Lung (tissue), 12 donors: Measurements from ENCODE around the gene STEAP1B. TPM values are rescaled to one million over a fixed set of nuclear protein-coding genes. Genes with fewer than 3 reads are reported as not detected.

ENCODE experiments used
- ATAC-seq: fragments of 200-7000 bp; cut with Tn5 transposase; one replicate; pipeline ENCODE4 v1.9.1; 2020; ENCODE audit warnings: moderate number of reproducible peaks; ENCODE audit not compliant: insufficient read depth, low FRiP score
- DNase-seq, 3 donors: peaks; one replicate each; pipeline ENCODE4 v3.0.0-alpha.2; 2013 to 2017
- H3K27ac ChIP-seq, 2 donors: one replicate each; pipeline ENCODE4 v1.5.1; 2013; ENCODE audit warnings: mild to moderate bottlenecking in 2 of 2, moderate library complexity in 2 of 2, control low read depth in 1 of 2, inconsistent platforms in 1 of 2, low read depth in 1 of 2, low read length in 1 of 2
- H3K27me3 ChIP-seq, 3 donors: one replicate each; pipeline ENCODE4 v1.5.1; 2013; ENCODE audit warnings: low read length in 2 of 3; ENCODE audit not compliant: control insufficient read depth in 3 of 3, insufficient read depth in 3 of 3
- H3K36me3 ChIP-seq, 4 donors: one replicate each; pipeline ENCODE4 v1.5.1; 2013; ENCODE audit warnings: low read length in 4 of 4, mild to moderate bottlenecking in 1 of 4, moderate library complexity in 1 of 4; ENCODE audit not compliant: control insufficient read depth in 4 of 4, insufficient read depth in 4 of 4
- H3K4me1 ChIP-seq, 5 donors: one replicate each; pipeline ENCODE4 v1.5.1; 2013; ENCODE audit warnings: low read length in 5 of 5, mild to moderate bottlenecking in 2 of 5, moderate library complexity in 1 of 5; ENCODE audit not compliant: control insufficient read depth in 5 of 5, insufficient read depth in 5 of 5
- H3K4me3 ChIP-seq: one replicate; pipeline ENCODE4 v1.5.1; 2013; ENCODE audit warnings: mild to moderate bottlenecking, control low read depth, moderate library complexity
- H3K9ac ChIP-seq, 2 donors: one replicate each; pipeline ENCODE4 v1.5.1; 2013; ENCODE audit warnings: low read length in 2 of 2, control low read depth in 1 of 2; ENCODE audit not compliant: insufficient read depth in 1 of 2
- H3K9me3 ChIP-seq, 4 donors: one replicate each; pipeline ENCODE4 v1.5.1; 2013; ENCODE audit warnings: low read length in 3 of 4, mild to moderate bottlenecking in 1 of 4, moderate library complexity in 1 of 4; ENCODE audit not compliant: control insufficient read depth in 4 of 4, insufficient read depth in 3 of 4
- WGBS, 2 donors: extraction: QIAGEN DNeasy Blood & Tissue Kit; methylation state at CpG; one replicate each; pipeline ENCODE4 v1.1.7; 2013; 5-methylcytosine and 5-hydroxymethylcytosine counted together
- polyA plus RNA-seq, 2 donors: library from polyadenylated mRNA; stranded (reverse); fragments of 200-250 nt; gene quantifications; one replicate each; pipeline ENCODE4 v1.2.1, GENCODE V29; 2013
- total RNA-seq, 2 donors: library from RNA; depleted of rRNA in 1 of 2; stranded (reverse); fragments of >200 nt in 1 of 2; gene quantifications; one replicate each; pipeline ENCODE4 v1.2.1, GENCODE V29; 2014 to 2021
- TF ChIP-seq, protein P1 (sequence below): IDR thresholded peaks from 2 replicates; pipeline ENCODE4 v1.5.1; 2012; ENCODE audit warnings: mild to moderate bottlenecking; ENCODE audit errors: control extremely low read depth, extremely low read depth
- donor health status: control.
- donor health status: control.
- donor health status: Bipolar disorder and iron deficiency.
- donor health status: healthy.
- donor health status: DM: yes; HTN: yes; CAD: no.

STEAP1B gene
- total and polyA plus RNA-seq, 4 donors: 0.16 to 1.5 (median 0.96) TPM

DNA sequence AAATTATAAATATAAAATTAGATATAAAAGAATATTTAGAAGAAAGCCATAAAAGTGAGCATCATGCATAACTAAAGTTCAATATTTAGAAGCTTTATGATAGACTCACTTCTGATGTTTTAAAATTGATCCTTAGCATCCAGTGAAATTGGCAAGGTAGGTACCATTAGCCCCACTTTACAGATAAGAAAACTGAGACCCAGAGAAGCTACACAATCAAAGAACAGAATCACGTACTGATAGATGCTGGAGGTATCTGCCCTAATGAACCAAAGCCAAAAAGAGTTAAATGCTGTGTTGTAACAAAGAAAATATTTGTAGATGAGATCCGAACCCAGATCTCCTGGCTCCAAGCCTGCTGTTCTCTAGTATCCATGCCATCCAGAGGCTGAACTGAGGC is 100.4 kb downstream of the STEAP1B start:
- no peak overlapping the region for H3K4me3 ChIP-seq
- no peaks in the 10 kb centered on the region for H3K9me3 ChIP-seq
- H3K9ac ChIP-seq: no peak overlapping the region
- no peak overlapping the region for H3K27ac ChIP-seq
- no peak for DNase-seq
- no peaks in the 10 kb centered on the region for H3K4me1 ChIP-seq
- H3K36me3 ChIP-seq: no peaks in the 10 kb centered on the region
- TF ChIP-seq, protein P1, sequence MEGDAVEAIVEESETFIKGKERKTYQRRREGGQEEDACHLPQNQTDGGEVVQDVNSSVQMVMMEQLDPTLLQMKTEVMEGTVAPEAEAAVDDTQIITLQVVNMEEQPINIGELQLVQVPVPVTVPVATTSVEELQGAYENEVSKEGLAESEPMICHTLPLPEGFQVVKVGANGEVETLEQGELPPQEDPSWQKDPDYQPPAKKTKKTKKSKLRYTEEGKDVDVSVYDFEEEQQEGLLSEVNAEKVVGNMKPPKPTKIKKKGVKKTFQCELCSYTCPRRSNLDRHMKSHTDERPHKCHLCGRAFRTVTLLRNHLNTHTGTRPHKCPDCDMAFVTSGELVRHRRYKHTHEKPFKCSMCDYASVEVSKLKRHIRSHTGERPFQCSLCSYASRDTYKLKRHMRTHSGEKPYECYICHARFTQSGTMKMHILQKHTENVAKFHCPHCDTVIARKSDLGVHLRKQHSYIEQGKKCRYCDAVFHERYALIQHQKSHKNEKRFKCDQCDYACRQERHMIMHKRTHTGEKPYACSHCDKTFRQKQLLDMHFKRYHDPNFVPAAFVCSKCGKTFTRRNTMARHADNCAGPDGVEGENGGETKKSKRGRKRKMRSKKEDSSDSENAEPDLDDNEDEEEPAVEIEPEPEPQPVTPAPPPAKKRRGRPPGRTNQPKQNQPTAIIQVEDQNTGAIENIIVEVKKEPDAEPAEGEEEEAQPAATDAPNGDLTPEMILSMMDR: no peak
- WGBS, 2 donors: 80 to 92% methylated on average over 2 of the region's 2 CpGs
- H3K27me3 ChIP-seq: no peaks in the 10 kb centered on the region
- ATAC-seq: no peak

DNA sequence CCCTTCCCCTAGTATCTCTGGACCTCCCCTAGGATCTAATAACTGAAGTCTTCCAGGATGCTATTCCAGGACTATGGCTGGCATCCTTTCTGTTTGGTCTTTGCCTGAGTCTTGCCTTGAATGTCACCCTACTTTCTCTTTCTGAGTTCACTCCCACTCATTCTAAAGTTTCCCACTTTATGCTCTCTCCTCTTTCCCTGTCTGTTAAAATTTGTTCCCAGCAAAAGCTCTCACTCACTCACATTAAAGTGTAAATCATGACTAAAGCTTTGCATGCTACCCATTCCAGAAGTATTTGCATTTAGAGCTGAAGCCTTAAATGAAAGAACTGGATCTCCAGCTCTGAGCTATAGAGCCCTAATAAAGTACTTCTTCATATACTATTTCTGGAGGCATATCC is 100.9 kb downstream of the STEAP1B start:
- Histone ChIP-seq H3K4me1 (no peaks in the 10 kb centered on the region), H3K9me3 (no peaks in the 10 kb centered on the region), H3K27me3 (no peaks in the 10 kb centered on the region), H3K36me3 (no peaks in the 10 kb centered on the region), H3K9ac (no peak overlapping the region), H3K4me3 (no peak overlapping the region), H3K27ac (no peak overlapping the region)
- TF ChIP-seq, protein P1: no peak
- no peak for ATAC-seq
- no peak for DNase-seq

DNA sequence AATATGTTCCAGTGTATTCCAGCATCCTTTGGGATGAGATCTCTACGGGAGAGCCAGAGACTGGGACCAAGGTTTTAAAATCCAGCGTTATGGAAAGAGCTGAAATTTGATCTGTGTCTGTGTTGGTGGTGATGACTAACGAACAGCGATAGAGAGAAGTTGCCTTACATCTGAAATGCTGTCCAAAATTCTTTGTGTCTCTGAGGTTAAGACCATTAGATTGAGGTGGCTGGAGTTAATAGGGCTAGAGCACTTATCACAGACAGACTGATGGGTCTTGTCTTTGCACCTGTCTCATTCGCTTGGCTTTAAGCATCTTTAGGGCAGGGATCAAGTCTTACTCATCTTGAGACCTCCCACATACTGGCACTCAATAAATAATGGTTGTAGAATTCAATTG is 102.0 kb downstream of the STEAP1B start:
- Histone ChIP-seq H3K4me3 (no peak overlapping the region), H3K9me3 (no peaks in the 10 kb centered on the region), H3K27me3 (no peaks in the 10 kb centered on the region), H3K9ac (no peak overlapping the region), H3K27ac (no peak overlapping the region), H3K36me3 (no peaks in the 10 kb centered on the region), H3K4me1 (no peaks in the 10 kb centered on the region)
- no peak for ATAC-seq
- TF ChIP-seq, protein P1: no peak
- 77 to 84% methylated on average over 5 of the region's 5 CpGs for WGBS, 2 donors
- no peak for DNase-seq

DNA sequence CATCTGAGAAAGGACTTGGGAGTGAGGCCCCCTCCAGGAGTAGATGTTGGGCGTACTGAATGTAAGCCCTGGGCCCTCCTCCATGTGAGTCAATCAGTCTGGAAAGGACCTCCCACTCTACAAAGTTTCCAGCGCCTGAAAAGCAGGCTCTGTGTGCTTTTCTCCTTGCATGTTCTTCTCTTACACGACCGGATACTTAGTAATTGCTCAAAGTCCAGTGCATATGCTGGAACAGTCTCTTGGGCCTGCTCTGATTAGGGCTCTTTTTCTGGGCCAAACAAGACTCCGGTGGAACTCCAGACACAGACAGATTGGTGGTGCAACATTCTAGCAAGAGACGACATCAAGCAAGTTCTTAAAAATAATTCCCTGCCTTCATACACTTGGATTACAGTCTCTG is 104.8 kb downstream of the STEAP1B start:
- Histone ChIP-seq H3K36me3 (no peaks in the 10 kb centered on the region), H3K4me1 (no peaks in the 10 kb centered on the region), H3K9ac (no peak overlapping the region), H3K9me3 (no peaks in the 10 kb centered on the region), H3K27me3 (no peaks in the 10 kb centered on the region), H3K4me3 (no peak overlapping the region), H3K27ac (no peak overlapping the region)
- 74 to 94% methylated on average over 4 to 6 of the region's 6 CpGs for WGBS, 2 donors
- TF ChIP-seq, protein P1: no peak
- DNase-seq (no peak), ATAC-seq (no peak)
